ENCODE results near the gene RBMXL2. TPM values are rescaled to one million over a fixed set of nuclear protein-coding genes. Genes with fewer than 3 reads are reported as not detected.

The RBMXL2 gene
- total RNA-seq, 1 experiment from 2014 or later, result not detected

DNA sequence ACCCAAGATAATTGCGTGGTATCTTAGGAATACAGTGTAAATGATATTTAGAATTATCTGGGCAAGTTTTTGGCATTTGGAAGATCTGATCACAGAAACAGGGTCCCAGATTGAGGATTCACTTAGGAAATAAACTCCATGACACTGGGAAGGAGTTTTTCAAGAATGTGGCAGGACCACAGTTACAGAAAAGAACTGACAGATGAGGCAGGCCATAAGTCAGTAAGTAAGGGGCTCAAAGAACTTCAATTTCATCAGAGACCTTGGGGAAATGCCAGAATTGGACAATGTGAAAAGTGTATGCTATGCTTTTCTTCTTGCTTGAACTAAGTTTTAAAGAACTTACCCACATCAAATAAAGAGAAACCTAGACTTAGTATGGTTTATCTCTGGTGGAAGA is 49.3 kb downstream of the RBMXL2 start:
- no peak overlapping the region for H3K4me3 ChIP-seq
- no peaks in the 10 kb centered on the region for H3K9me3 ChIP-seq

More for the DNA sequence above, 49.3 kb downstream of the RBMXL2 start:
- no peak for DNase-seq
- no peaks in the 10 kb centered on the region for H3K27me3 ChIP-seq
- no peaks in the 10 kb centered on the region for H3K36me3 ChIP-seq

Other genes with a start within 250 kb of the RBMXL2 start
- gene OR10A5, start 243.3 kb upstream of the RBMXL2 start, total RNA-seq (2014; rRNA removed; shearing (Covaris generic); ENCODE audit: low replicate concordance), result not detected in 2 replicates
- gene OR10A2, start 225.9 kb upstream of the RBMXL2 start, total RNA-seq (2014; rRNA removed; shearing (Covaris generic); ENCODE audit: low replicate concordance), result not detected in 2 replicates
- gene OR10A4, start 212.4 kb upstream of the RBMXL2 start, total RNA-seq (2014; rRNA removed; shearing (Covaris generic); ENCODE audit: low replicate concordance), result not detected in 2 replicates
- gene OR2D2, start 196.5 kb upstream of the RBMXL2 start, total RNA-seq (2014; rRNA removed; shearing (Covaris generic); ENCODE audit: low replicate concordance), result not detected in 2 replicates
- not detected in 2 replicates for gene OR2D3, start 168.0 kb upstream of the RBMXL2 start, total RNA-seq (2014; rRNA removed; shearing (Covaris generic); ENCODE audit: low replicate concordance)
- 6.2 and 8.0 TPM in 2 replicates for gene ZNF215, start 162.6 kb upstream of the RBMXL2 start, total RNA-seq (2014; rRNA removed; shearing (Covaris generic); ENCODE audit: low replicate concordance)
- 1.1 and 2.2 TPM in 2 replicates for gene ZNF214, start 68.7 kb upstream of the RBMXL2 start, total RNA-seq (2014; rRNA removed; shearing (Covaris generic); ENCODE audit: low replicate concordance)
- gene NLRP14, start 68.5 kb upstream of the RBMXL2 start, total RNA-seq (2014; rRNA removed; shearing (Covaris generic); ENCODE audit: low replicate concordance), result 0.12 TPM in 1 of 2 replicates, not detected in the other
- 0.23 TPM in 1 of 2 replicates, not detected in the other for gene SYT9, start 162.9 kb downstream of the RBMXL2 start, total RNA-seq (2014; rRNA removed; shearing (Covaris generic); ENCODE audit: low replicate concordance)